DMS53 treated with DMSO at 0.1 percent for 48 hours (cell line): ENCODE measurements around the gene PBLD.
"Not testable (repeated sequence)": the region's sequence is repeated elsewhere in the genome, so short reads cannot be mapped to it uniquely, and the experiment has no call there.

Experiments
- DNase-seq: peaks from one replicate; lab custom pipeline; 2025; ENCODE audit not compliant: unreplicated experiment; lab: John Stamatoyannopoulos, UW

The PBLD gene

DNA sequence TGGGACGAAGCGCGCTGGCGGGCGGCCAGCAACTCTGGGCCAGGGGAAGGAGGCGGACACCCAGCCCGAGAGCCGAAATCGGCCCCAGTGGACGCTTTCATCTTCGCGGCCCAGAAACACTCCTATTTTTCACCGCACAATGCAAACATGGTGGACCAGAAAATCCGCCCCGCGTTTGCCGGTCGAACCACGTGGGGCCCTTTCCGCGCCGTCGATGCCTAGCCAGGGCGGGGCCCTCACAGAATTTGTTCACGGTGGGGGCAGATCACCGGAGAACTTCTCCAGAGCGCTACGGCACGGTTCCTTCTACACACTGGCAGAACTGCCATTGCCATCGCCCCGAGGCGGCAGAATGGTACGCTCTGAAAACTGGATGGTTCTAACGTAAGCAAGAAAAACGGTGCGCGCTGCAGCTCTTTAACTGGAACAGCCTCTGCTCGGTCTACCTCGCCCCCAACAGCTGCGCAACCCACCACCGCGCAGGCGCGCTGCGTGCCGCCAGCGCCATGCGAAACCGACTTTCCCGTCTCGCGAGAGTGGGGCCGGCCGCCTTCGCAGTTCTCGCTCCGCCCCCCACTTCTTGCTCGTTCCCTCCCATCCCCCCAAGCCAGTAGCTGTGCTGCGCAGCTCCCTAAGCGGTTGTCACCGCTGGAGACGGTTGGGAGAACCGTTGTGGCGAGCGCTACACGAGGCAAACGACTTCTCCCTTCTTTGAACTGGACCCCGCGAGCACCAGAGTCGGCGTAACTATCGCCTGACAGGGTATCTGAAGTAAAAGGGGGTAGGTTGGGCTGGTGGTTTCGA is 1.1 kb downstream of the PBLD start, which contains the start of gene HNRNPH3:
Gene HNRNPH3, plus strand, starts transcription at position 610 of the 804 bp plus-strand sequence. CDS start 5,158 bp downstream, outside the sequence.
- peak; percentile 93 for DNase-seq

- peak; percentile 42 for DNase-seq
Measured at GRCh38 chr10:68330852-68331454, 1.8 kb downstream of the PBLD start.

DNA sequence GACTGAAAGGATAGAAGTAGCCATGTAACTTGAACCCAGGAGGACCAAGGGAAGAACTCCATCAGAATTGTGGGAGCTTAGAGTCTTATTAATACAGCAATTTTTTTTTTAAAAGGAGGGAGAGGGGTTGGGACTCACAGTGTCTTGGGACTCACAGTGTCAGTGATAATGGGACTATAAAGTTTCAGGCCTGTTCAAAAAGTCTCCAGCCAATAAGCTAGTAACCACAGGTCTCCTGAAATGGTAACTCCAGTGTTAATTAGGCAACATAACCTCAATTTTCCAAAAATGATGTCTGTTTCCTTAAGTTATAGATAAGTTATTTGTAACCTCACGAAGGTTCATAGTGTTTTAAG is 3.2 kb downstream of the PBLD start:
- DNase-seq, result no peak

DNA sequence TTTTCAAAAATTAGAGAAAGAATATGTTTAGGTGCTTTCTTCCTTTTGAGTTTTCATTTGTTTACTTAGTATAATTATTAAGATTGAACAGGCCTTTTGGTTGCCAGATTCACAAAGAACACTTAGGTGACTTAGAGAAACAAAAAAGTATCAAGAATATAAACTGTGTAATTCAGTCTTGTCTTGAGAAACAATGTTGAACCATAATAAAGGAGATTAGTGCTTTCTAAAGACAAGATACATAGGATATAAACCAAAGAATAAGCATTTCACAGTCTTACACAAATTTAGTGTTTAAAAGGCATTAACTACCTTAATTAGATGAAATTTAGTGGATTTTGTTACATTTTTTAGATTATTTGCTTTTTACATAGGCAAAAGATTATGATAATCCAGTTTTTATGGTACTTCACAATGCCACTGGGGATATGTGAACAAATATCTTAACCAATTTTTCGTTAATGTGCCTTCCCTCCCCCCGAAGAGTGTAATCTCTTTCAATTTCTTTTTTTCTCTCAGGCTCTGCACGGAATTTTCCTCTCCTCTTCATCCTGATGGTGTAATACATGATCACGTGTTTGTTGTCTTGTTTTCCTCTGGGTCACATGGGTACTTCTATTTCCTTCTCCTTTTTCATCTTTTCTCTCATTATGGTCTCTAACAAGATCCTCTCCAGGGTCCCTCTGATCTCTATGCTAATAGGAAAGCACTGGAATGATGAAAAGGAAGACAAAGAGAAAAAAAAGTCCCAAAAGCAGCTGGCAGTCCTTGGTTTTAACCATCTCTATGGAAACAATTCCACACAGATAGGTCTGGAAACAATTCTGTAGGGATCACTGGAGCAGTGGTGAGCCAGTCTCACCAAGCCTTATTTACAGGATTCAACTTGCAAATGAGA is 4.6 kb downstream of the PBLD start:
- peak; percentile 78 for DNase-seq

DNA sequence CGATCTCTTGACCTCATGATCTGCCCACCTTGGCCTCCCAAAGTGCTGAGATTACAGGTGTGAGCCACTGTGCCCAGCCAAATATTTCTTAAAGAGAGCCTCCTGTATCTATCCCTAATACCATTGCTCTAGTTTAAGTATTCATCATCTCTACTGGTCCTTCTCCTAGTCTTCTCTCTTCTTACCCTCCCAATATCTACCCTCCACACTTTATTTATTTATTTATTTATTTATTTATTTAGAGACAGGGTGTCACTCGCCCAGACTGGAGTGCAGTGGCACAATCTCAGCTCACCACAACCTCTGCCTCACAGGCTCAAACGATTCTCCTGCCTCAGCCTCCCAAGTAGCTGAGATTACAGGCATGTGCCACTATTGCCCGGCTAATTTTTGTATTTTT is 8.3 kb downstream of the PBLD start:
- DNase-seq, result not testable (repeated sequence)

DNA sequence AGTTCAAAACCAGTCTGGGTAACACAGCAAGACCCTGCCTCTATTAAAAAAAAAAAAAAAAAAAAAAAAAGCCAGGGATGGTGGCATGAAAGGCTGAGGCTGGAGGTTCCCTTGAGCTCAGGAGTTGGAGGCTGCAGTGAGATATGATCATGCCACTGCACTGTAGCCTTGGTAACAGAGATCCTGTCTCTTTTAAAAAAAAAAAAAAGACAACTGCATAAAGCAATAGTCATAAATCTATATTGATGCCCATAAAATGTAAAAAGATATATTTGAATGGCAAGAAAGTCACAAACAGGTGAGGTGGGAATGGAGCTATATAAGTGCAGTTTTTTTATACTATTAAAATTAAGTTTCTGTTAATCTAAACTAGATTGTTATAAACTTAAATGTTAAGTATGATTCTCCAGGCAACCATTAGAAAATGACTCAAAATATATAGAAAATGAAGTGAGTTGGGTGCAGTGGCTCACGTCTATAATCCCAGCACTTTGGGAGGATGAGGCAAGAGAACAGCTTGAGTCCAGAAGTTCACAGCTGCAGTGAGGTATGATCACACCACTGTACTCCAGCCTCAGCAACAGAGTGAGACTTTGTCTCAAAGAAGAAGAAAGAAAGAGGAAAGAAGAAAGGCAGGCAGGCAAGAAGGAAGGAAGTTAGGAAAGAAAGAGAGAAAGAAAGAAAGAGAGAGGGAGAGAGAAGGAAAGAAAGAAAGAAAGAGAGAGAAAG is 14.2 kb downstream of the PBLD start:
- DNase-seq, result no peak

DNA sequence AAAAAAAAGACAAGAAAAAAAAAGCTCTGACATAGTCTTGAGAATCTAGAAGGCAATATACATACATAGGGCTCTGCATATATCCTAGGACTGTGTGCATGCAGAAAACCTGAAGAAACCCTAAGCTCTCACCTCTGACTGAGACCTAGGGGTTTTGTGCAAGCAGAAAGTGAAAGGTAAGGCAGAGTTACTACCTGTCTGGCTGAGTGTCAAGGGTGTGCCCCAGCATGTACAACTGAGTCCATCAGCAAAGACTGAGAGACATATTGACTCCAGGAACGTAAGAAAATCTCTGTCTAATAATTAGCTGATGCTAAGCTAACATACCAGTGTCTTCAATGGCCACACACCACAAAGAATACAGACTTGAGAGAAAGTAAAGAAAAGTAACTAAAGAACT is 17.1 kb downstream of the PBLD start:
- no peak for DNase-seq

DNA sequence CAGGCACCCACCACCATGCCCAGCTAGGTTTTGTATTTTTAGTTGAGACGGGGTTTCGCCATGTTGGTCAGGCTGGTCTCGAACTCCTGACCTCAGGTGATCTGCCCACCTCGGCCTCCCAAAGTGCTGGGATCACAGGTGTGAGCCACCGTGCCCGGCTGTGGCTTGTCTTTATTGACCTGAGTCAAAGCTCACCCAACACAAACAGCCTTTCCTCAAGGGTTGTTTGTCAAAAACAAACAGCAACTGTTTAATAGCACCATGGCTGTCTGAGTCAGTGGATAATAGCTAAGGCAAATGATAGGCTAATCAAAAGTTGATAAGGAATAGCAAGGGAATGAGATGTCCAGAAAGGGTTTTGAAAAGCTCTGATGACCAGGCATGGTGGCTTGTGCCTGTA is 17.8 kb downstream of the PBLD start:
- DNase-seq, result not testable (repeated sequence)

DNA sequence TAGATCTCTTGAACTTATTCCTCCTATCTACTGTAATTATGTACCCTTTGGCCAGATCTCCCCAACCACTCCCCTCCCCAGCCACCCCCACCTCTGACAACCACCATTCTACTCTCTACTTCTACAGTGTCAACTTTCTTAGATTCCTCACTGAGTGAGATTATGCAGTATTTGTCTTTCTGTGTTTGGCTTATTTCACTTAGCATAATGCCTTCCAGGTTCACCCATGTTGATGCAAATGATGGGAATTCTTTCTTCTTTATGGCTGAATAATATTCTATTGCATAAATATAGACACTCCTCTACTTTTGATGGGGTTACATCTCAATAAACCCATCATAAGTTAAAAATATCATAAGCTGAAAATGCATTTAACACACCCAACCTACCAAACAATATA is 22.2 kb downstream of the PBLD start:
- no peak for DNase-seq

GRCh38 chr10:68305854-68306253 is 26.9 kb downstream of the PBLD start:
- no peak for DNase-seq

- DNase-seq, result peak; percentile 86
Measured at GRCh38 chr10:68303849-68304412, 28.8 kb downstream of the PBLD start.

- DNase-seq, result no peak
Measured at GRCh38 chr10:68302871-68303270, 29.9 kb downstream of the PBLD start.

GRCh38 chr10:68302503-68302823 is 30.3 kb downstream of the PBLD start:
- no peak for DNase-seq

GRCh38 chr10:68301790-68302502 is 30.8 kb downstream of the PBLD start:
- peak; percentile 72 for DNase-seq

DNA sequence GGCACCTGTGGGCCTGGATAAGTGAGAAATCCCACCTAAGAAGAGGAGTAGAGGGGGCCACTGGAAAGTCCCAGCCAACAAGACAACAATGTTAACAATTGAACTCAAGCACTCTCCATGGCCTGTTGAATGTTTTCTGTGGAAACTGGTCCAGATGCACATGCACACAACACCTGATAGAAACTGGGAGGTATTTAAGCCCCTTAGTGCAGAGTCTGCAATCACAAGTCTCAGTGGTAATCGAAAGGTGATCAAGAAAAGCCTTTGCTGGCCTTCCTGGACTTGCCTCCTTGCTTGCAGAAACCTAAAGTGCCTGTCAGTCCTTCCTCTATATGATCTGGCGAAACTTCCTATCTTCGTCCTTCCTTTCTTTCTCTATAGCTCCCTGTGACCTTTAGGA is 31.4 kb downstream of the PBLD start:
- DNase-seq, result no peak

DNA sequence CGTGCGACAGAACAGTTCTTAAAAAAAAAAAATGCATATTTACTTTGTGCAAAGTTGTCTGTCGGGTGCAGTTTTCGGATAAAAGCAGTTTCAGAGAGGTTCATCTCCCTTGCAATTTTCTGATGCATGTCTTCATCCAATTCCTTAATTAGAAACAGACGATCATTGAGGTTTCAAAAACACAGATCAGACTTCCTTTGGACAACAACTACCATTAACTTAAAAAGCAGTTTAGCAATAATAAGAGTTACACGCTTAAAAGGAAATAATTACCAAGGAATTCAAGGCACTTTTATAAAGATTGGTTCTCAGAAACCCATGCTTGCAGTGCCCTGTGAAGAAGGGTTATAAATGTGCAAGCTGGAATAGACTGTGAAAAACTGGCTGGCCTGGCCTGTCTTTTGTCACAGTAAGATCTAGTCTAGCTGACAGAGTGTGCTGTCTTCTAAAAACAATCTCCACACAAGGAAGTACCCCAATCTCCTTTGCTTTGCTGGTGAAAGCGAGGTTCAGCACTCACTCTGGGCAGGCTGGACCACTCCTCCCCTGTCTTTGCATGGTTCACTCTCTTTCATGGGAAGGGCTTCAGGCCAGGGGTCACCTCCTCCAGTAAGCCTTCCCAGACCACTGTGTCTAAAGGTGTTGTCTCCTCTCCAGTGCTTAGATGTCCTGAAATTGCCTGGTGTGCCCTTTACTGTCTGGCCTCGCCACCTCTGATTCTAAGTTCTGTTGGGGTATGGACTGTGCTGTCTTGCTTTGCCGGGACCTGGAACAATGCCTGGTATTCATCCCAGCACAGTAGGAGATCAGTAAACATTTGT is 35.7 kb downstream of the PBLD start:
- DNase-seq, result no peak

DNA sequence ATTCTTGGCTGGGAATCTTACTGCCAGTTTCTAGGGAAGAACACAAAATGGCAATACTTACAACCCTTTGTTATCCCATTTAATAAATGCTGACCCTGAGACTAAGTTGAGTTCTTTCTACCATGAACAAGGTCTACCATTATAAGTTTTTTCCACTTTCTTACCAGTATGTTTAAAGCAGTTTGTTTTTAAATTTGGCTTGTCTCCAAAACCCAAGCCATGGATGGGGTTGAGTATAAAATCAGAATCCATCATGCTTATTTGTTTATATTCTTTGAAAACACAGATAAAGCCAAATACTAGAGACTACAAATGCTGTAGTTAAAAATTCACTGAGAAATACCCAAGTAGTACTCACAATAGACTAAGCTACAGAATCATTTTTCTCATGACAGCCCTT is 42.0 kb downstream of the PBLD start:
- DNase-seq, result no peak

GRCh38 chr10:68288717-68289116 is 44.0 kb downstream of the PBLD start:
- DNase-seq, result no peak
